Keratinocyte (primary cell): ENCODE measurements around the gene COL6A2. TPM values are rescaled to one million over a fixed set of nuclear protein-coding genes. Genes with fewer than 3 reads are reported as not detected.

Experiments
- DNase-seq: peaks from one replicate; pipeline ENCODE4 v3.0.0-alpha.2; 2011; ENCODE audit warnings: low read depth, missing footprints, low spot score
- FAIRE-seq: peaks from 2 replicates; lab custom pipeline; 2011; peaks lifted over from hg19 to GRCh38; lab: Jason Lieb, UNC
- H2AFZ ChIP-seq: 2 replicates; pipeline ENCODE4 v1.6.0; 2012; ENCODE audit warnings: low read length, control low read depth, inconsistent platforms; ENCODE audit not compliant: control insufficient read depth
- H3K27ac ChIP-seq: 2 replicates; pipeline ENCODE4 v1.5.1; 2011; ENCODE audit warnings: low read length; ENCODE audit not compliant: control insufficient read depth, insufficient read depth
- H3K27me3 ChIP-seq: 3 replicates; pipeline ENCODE4 v1.6.0; 2011; ENCODE audit warnings: low read length; ENCODE audit not compliant: control insufficient read depth, insufficient read depth; ENCODE audit errors: extremely low read depth
- H3K36me3 ChIP-seq, 2 experiments: 2 replicates in 1 of 2; 3 replicates in 1 of 2; pipeline ENCODE4 v1.5.1; 2011; ENCODE audit warnings: low read length in 2 of 2, mild to moderate bottlenecking in 1 of 2; ENCODE audit not compliant: control insufficient read depth in 2 of 2, insufficient read depth in 2 of 2; ENCODE audit errors: extremely low read depth in 1 of 2
- H3K4me1 ChIP-seq: 3 replicates; pipeline ENCODE4 v1.5.1; 2011; ENCODE audit warnings: low read length; ENCODE audit not compliant: control insufficient read depth, insufficient read depth; ENCODE audit errors: extremely low read depth
- H3K4me2 ChIP-seq: 3 replicates; pipeline ENCODE4 v1.6.0; 2011; ENCODE audit warnings: low read depth, low read length; ENCODE audit not compliant: control insufficient read depth, insufficient read depth; ENCODE audit errors: extremely low read depth
- H3K4me3 ChIP-seq, 3 experiments: fragments of 200-600 bp in 1 of 3; sonication (generic) in 1 of 3; 2 replicates in 2 of 3; 3 replicates in 1 of 3; pipeline ENCODE4 v1.5.1; 2011 to 2016; ENCODE audit warnings: low read length in 3 of 3, mild to moderate bottlenecking in 3 of 3, control low read depth in 2 of 3, inconsistent platforms in 1 of 3, low read depth in 1 of 3, mixed read lengths in 1 of 3, mixed run types in 1 of 3, moderate library complexity in 1 of 3; ENCODE audit not compliant: control insufficient read depth in 2 of 3, insufficient read depth in 2 of 3; ENCODE audit errors: extremely low read depth in 1 of 3
- H3K79me2 ChIP-seq: 2 replicates; pipeline ENCODE4 v1.6.0; 2012; ENCODE audit warnings: low read length; ENCODE audit not compliant: control insufficient read depth, insufficient read depth
- H3K9ac ChIP-seq: 3 replicates; pipeline ENCODE4 v1.6.0; 2011; ENCODE audit warnings: low read length; ENCODE audit not compliant: control insufficient read depth, insufficient read depth; ENCODE audit errors: extremely low read depth
- H3K9me1 ChIP-seq: 3 replicates; pipeline ENCODE4 v1.6.0; 2011; ENCODE audit warnings: low read length; ENCODE audit not compliant: control insufficient read depth, insufficient read depth; ENCODE audit errors: extremely low read depth
- H3K9me3 ChIP-seq: 2 replicates; pipeline ENCODE4 v1.5.1; 2012; ENCODE audit warnings: low read depth, low read length; ENCODE audit not compliant: control insufficient read depth
- H4K20me1 ChIP-seq: 3 replicates; pipeline ENCODE4 v1.6.0; 2011; ENCODE audit warnings: low read length; ENCODE audit not compliant: control insufficient read depth, insufficient read depth; ENCODE audit errors: extremely low read depth
- EZH2 ChIP-seq: IDR thresholded peaks from one replicate; pipeline ENCODE4 v1.6.1; 2012; ENCODE audit warnings: inconsistent platforms, mild to moderate bottlenecking, low read length, moderate library complexity
- dilution Hi-C: fragments of 300-500 bp; cut with MboI; formaldehyde crosslinking; loops from one replicate; pipeline ENCODE4 v1.7.0; 2020; ENCODE audit warnings: low sequenced_read_pairs; ENCODE audit not compliant: extremely low pct_ligation_motif_present
- polyA plus RNA-seq, 5 experiments: library from polyadenylated mRNA; depleted of rRNA in 3 of 5; stranded (reverse) in 3 of 5; stranded (forward) in 1 of 5; unstranded in 1 of 5; fragments of >200 nt; gene quantifications; 1 replicate in 1 of 5; 2 replicates in 3 of 5; 3 replicates in 1 of 5; pipeline versions ENCODE4 v1.2.1 to v1.2.3, GENCODE V29; 2011 to 2012; ENCODE audit warnings: missing spikeins in 2 of 5, low read depth in 1 of 5, low replicate concordance in 1 of 5
- TF ChIP-seq, protein P1 (sequence below), 3 experiments: IDR thresholded peaks in 1 of 3; conservative IDR thresholded peaks in 1 of 3; optimal IDR thresholded peaks in 1 of 3; 2 replicates in 2 of 3; 3 replicates in 1 of 3; pipeline versions ENCODE3 to v1.5.1; 2011; ENCODE audit warnings: low read length in 3 of 3, mild to moderate bottlenecking in 3 of 3, moderate library complexity in 2 of 3, control low read depth in 1 of 3, inconsistent platforms in 1 of 3; ENCODE audit not compliant: insufficient read depth in 2 of 3; ENCODE audit errors: extremely low read depth in 1 of 3

The COL6A2 gene
- polyA plus RNA-seq, 1 donor (not counting 4 experiments of a cell fraction or from before 2014, with no cell fraction given): 0.03 TPM

DNA sequence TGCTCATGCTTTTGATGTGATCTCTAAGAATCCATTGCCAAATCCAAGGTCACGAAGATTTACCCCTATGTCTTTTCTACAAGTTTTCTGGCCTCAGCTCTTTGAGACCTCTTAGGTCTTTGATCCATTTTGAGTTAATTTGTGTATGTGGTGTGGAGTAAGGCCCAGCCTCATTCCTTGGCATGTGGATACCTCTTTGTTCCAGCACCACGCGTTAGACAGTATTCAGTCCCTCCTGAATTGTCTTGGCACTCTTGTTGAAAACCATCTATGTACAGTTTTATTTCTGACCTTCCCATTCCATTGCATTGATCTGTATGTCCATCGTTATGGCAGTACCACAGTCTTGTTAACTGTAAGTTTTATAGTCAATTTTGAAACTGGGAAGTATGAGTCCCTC lies 65.5 kb downstream of the COL6A2 start:
- Histone ChIP-seq H3K9me1 (no peaks in the 10 kb centered on the region), H3K9me3 (no peaks in the 10 kb centered on the region), H2AFZ (no peak overlapping the region), H3K79me2 (no peaks in the 10 kb centered on the region), H3K27me3 (peaks cover 14% of the 10 kb centered on the region), H3K4me3 (no peak overlapping the region), H4K20me1 (no peaks in the 10 kb centered on the region), H3K36me3 (no peaks in the 10 kb centered on the region), H3K4me2 (no peak overlapping the region), H3K4me1 (no peaks in the 10 kb centered on the region), H3K9ac (no peak overlapping the region), H3K27ac (no peak overlapping the region)
- FAIRE-seq (no peak), DNase-seq (no peak)
- dilution Hi-C loops: no loop called here
- TF ChIP-seq EZH2: no peak
- TF ChIP-seq, protein P1, sequence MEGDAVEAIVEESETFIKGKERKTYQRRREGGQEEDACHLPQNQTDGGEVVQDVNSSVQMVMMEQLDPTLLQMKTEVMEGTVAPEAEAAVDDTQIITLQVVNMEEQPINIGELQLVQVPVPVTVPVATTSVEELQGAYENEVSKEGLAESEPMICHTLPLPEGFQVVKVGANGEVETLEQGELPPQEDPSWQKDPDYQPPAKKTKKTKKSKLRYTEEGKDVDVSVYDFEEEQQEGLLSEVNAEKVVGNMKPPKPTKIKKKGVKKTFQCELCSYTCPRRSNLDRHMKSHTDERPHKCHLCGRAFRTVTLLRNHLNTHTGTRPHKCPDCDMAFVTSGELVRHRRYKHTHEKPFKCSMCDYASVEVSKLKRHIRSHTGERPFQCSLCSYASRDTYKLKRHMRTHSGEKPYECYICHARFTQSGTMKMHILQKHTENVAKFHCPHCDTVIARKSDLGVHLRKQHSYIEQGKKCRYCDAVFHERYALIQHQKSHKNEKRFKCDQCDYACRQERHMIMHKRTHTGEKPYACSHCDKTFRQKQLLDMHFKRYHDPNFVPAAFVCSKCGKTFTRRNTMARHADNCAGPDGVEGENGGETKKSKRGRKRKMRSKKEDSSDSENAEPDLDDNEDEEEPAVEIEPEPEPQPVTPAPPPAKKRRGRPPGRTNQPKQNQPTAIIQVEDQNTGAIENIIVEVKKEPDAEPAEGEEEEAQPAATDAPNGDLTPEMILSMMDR (optimal IDR thresholded peaks at IDR 0.05 in 1 of 3, IDR thresholded peaks at IDR 0.05 in 1 of 3, conservative IDR thresholded peaks at IDR 0.05 in 1 of 3; ENCODE audit: extremely low read depth in 1 of 3, insufficient read depth in 2 of 3, low read length in 3 of 3): no peak

DNA sequence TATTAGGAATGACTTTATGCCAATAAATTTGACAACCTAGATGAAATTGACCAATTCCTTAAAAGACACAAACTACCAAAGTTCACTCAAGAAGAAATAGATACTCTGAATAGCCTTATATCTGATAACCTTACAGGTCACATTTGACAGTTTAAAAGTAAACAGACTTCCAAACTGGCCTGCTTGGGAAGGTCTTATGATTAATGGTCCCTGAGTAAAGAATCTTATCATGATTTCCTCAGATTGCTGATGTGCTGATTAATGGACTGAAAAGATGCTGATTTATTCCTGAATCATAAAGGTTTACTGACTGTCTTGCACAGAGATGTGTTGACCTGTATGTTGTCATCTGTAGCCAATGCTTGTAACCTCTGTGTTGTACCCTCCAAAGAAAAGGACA lies 67.2 kb downstream of the COL6A2 start:
- dilution Hi-C loops: no loop called here
- no peaks in the 10 kb centered on the region for H3K36me3 ChIP-seq
- H3K4me3 ChIP-seq: no peak overlapping the region
- DNase-seq (no peak), FAIRE-seq (no peak)
- no peak overlapping the region for H3K27ac ChIP-seq
- no peaks in the 10 kb centered on the region for H3K9me3 ChIP-seq
- H2AFZ ChIP-seq: no peak overlapping the region
- TF ChIP-seq, protein P1 (optimal IDR thresholded peaks at IDR 0.05 in 1 of 3, IDR thresholded peaks at IDR 0.05 in 1 of 3, conservative IDR thresholded peaks at IDR 0.05 in 1 of 3; ENCODE audit: extremely low read depth in 1 of 3, insufficient read depth in 2 of 3, low read length in 3 of 3): no peak
- no peak for TF ChIP-seq EZH2
- no peaks in the 10 kb centered on the region for H3K4me1 ChIP-seq
- H3K9ac ChIP-seq: no peak overlapping the region
- no peaks in the 10 kb centered on the region for H3K9me1 ChIP-seq
- H3K27me3 ChIP-seq: peaks cover 14% of the 10 kb centered on the region
- H3K79me2 ChIP-seq: no peaks in the 10 kb centered on the region
- H3K4me2 ChIP-seq: no peak overlapping the region
- H4K20me1 ChIP-seq: no peaks in the 10 kb centered on the region
